Measurements from ENCODE around the gene BFAR.
"Not testable (repeated sequence)": the region's sequence is repeated elsewhere in the genome, so short reads cannot be mapped to it uniquely, and the experiment has no call there.

GRCh38 chr16:14702672-14703071, 69.9 kb downstream of the BFAR start:
- not testable (repeated sequence) for TF ChIP-seq CTCF (IDR thresholded peaks at IDR 0.05); EZH2 (IDR thresholded peaks at IDR 0.05; ENCODE audit: borderline replicate concordance, insufficient read depth, low read depth, low read length, poor library complexity, severe bottlenecking)

Data from B cell (primary cell).